Adipocyte (in vitro differentiated cells): ENCODE data around the gene UBR1.
"Not testable (repeated sequence)": the region's sequence is repeated elsewhere in the genome, so short reads cannot be mapped to it uniquely, and the experiment has no call there.

Experiments
- DNase-seq: peaks from one replicate; pipeline ENCODE4 v3.0.0-alpha.2; 2015; ENCODE audit warnings: low read depth
- H3K27me3 ChIP-seq: replicated peaks from 2 replicates; pipeline ENCODE4 v1.7.0; 2013; ENCODE audit warnings: mild to moderate bottlenecking, low read length, moderate library complexity; ENCODE audit not compliant: control insufficient read depth, insufficient read depth
- H3K36me3 ChIP-seq: 2 replicates; pipeline ENCODE4 v1.7.0; 2013; ENCODE audit warnings: low read length, mild to moderate bottlenecking, moderate library complexity; ENCODE audit not compliant: control insufficient read depth, insufficient read depth, severe bottlenecking
- H3K4me1 ChIP-seq: 2 replicates; pipeline ENCODE4 v1.7.0; 2013; ENCODE audit warnings: mild to moderate bottlenecking, low read length, moderate library complexity; ENCODE audit not compliant: control insufficient read depth, insufficient read depth
- H3K4me3 ChIP-seq: 2 replicates; pipeline ENCODE4 v1.7.0; 2013; ENCODE audit warnings: mild to moderate bottlenecking, low read length, moderate library complexity
- H3K9ac ChIP-seq: 2 replicates; pipeline ENCODE4 v1.7.0; 2013; ENCODE audit warnings: mild to moderate bottlenecking, low read length, moderate library complexity
- H3K9me3 ChIP-seq: 2 replicates; pipeline ENCODE4 v1.7.0; 2013; ENCODE audit warnings: mild to moderate bottlenecking, low read length, moderate library complexity; ENCODE audit not compliant: control insufficient read depth

Gene UBR1

GRCh38 chr15:42964476-42964875 is 141.4 kb downstream of the UBR1 start:
- H3K36me3 ChIP-seq = peaks cover 69% of the 10 kb centered on the region
- H3K4me1 ChIP-seq = no peaks in the 10 kb centered on the region
- no peak overlapping the region for H3K4me3 ChIP-seq
- H3K9me3 ChIP-seq = no peaks in the 10 kb centered on the region
- H3K9ac ChIP-seq = no peak overlapping the region
- no peak for DNase-seq
- no peaks in the 10 kb centered on the region for H3K27me3 ChIP-seq

GRCh38 chr15:42955518-42955917 is 150.3 kb downstream of the UBR1 start:
- Histone ChIP-seq H3K27me3 (no peaks in the 10 kb centered on the region), H3K36me3 (peaks cover 83% of the 10 kb centered on the region), H3K4me1 (peaks cover 9% of the 10 kb centered on the region), H3K4me3 (no peak overlapping the region), H3K9ac (no peak overlapping the region), H3K9me3 (peaks cover 13% of the 10 kb centered on the region)
- DNase-seq = peak; percentile 51

GRCh38 chr15:42954291-42954690 is 151.5 kb downstream of the UBR1 start:
- H3K9me3 ChIP-seq = peaks cover 13% of the 10 kb centered on the region
- peaks cover 9% of the 10 kb centered on the region for H3K4me1 ChIP-seq
- H3K36me3 ChIP-seq = peaks cover 79% of the 10 kb centered on the region
- no peak overlapping the region for H3K4me3 ChIP-seq
- H3K27me3 ChIP-seq = no peaks in the 10 kb centered on the region
- no peak for DNase-seq
- H3K9ac ChIP-seq = no peak overlapping the region

- not testable (repeated sequence) for H3K27me3 ChIP-seq, H3K9ac ChIP-seq, H3K4me1 ChIP-seq, H3K4me3 ChIP-seq, H3K9me3 ChIP-seq, DNase-seq
- H3K36me3 ChIP-seq = peaks cover 69% of the 10 kb centered on the region
Measured at GRCh38 chr15:42948898-42949297, 156.9 kb downstream of the UBR1 start.

GRCh38 chr15:42940527-42940926 is 165.3 kb downstream of the UBR1 start:
- no peak overlapping the region for H3K9ac ChIP-seq
- peaks cover 23% of the 10 kb centered on the region for H3K36me3 ChIP-seq
- H3K4me3 ChIP-seq = no peak overlapping the region
- H3K4me1 ChIP-seq = peaks cover 5% of the 10 kb centered on the region
- no peaks in the 10 kb centered on the region for H3K9me3 ChIP-seq
- no peaks in the 10 kb centered on the region for H3K27me3 ChIP-seq
- no peak for DNase-seq

GRCh38 chr15:42939841-42940240 is 166.0 kb downstream of the UBR1 start:
- no peak overlapping the region for H3K9ac ChIP-seq
- no peak overlapping the region for H3K4me3 ChIP-seq
- no peak for DNase-seq
- H3K27me3 ChIP-seq = no peaks in the 10 kb centered on the region
- H3K36me3 ChIP-seq = peaks cover 17% of the 10 kb centered on the region
- H3K9me3 ChIP-seq = no peaks in the 10 kb centered on the region
- H3K4me1 ChIP-seq = peaks cover under 1% of the 10 kb centered on the region

GRCh38 chr15:42937143-42937542 is 168.7 kb downstream of the UBR1 start:
- Histone ChIP-seq H3K4me1 (no peaks in the 10 kb centered on the region), H3K9ac (no peak overlapping the region), H3K36me3 (no peaks in the 10 kb centered on the region), H3K27me3 (no peaks in the 10 kb centered on the region), H3K4me3 (no peak overlapping the region), H3K9me3 (no peaks in the 10 kb centered on the region)
- no peak for DNase-seq

GRCh38 chr15:42933886-42934667 is 171.8 kb downstream of the UBR1 start:
- H3K9ac ChIP-seq = no peak overlapping the region
- no peak for DNase-seq
- no peaks in the 10 kb centered on the region for H3K9me3 ChIP-seq
- H3K4me3 ChIP-seq = no peak overlapping the region
- H3K27me3 ChIP-seq = no peaks in the 10 kb centered on the region
- no peaks in the 10 kb centered on the region for H3K4me1 ChIP-seq
- no peaks in the 10 kb centered on the region for H3K36me3 ChIP-seq

- Histone ChIP-seq H3K27me3 (no peaks in the 10 kb centered on the region), H3K36me3 (no peaks in the 10 kb centered on the region), H3K9ac (no peak overlapping the region), H3K9me3 (no peaks in the 10 kb centered on the region), H3K4me1 (no peaks in the 10 kb centered on the region), H3K4me3 (no peak overlapping the region)
- DNase-seq = no peak
Measured at GRCh38 chr15:42932833-42933515, 172.9 kb downstream of the UBR1 start.

GRCh38 chr15:42931702-42932486 is 173.9 kb downstream of the UBR1 start:
- H3K9me3 ChIP-seq = no peaks in the 10 kb centered on the region
- no peak overlapping the region for H3K4me3 ChIP-seq

GRCh38 chr15:42929306-42929848 is 176.5 kb downstream of the UBR1 start:
- Histone ChIP-seq H3K4me3 (no peak overlapping the region), H3K9me3 (no peaks in the 10 kb centered on the region), H3K9ac (no peak overlapping the region), H3K27me3 (no peaks in the 10 kb centered on the region), H3K4me1 (no peaks in the 10 kb centered on the region), H3K36me3 (no peaks in the 10 kb centered on the region)
- DNase-seq = peak; percentile 51

More at GRCh38 chr15:42931702-42932486, 173.9 kb downstream of the UBR1 start:
- no peak overlapping the region for H3K9ac ChIP-seq
- no peaks in the 10 kb centered on the region for H3K36me3 ChIP-seq
- no peak for DNase-seq
- H3K27me3 ChIP-seq = no peaks in the 10 kb centered on the region
- H3K4me1 ChIP-seq = no peaks in the 10 kb centered on the region
